ENCODE results near the gene ANKRD52.
A peak's percentile ranks its signal among the peaks of the same experiment; 100 is the strongest.
"Not testable (repeated sequence)": the region's sequence is repeated elsewhere in the genome, so short reads cannot be mapped to it uniquely, and the experiment has no call there.

Gene ANKRD52

GRCh38 chr12:56205445-56205844 is 52.7 kb downstream of the ANKRD52 start:
- DNase-seq, result no peak

GRCh38 chr12:56204275-56204674 is 53.9 kb downstream of the ANKRD52 start:
- DNase-seq, result no peak

- no peak for DNase-seq
Observed at GRCh38 chr12:56202838-56203237, 55.3 kb downstream of the ANKRD52 start.

GRCh38 chr12:56202366-56202765 is 55.8 kb downstream of the ANKRD52 start:
- DNase-seq, result no peak

DNA sequence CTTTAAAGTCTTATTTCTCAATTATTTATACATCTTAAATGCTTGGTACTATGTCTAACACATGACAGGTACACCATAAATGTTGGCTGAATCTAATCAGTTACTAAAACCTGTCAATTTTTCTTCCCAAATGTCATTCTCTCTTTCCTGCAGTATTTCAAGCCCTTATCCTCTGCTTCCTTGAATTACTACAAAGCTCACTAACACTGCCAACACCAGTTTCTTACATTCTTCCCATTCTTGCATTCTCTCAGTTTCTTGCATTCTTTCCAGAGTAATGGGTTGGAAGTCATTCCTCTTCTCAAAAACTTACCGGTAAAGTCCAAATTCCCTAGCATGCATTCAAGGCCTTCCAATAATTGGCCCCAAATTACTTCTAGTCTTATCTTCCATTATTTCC is 59.3 kb downstream of the ANKRD52 start:
- DNase-seq, result no peak

DNA sequence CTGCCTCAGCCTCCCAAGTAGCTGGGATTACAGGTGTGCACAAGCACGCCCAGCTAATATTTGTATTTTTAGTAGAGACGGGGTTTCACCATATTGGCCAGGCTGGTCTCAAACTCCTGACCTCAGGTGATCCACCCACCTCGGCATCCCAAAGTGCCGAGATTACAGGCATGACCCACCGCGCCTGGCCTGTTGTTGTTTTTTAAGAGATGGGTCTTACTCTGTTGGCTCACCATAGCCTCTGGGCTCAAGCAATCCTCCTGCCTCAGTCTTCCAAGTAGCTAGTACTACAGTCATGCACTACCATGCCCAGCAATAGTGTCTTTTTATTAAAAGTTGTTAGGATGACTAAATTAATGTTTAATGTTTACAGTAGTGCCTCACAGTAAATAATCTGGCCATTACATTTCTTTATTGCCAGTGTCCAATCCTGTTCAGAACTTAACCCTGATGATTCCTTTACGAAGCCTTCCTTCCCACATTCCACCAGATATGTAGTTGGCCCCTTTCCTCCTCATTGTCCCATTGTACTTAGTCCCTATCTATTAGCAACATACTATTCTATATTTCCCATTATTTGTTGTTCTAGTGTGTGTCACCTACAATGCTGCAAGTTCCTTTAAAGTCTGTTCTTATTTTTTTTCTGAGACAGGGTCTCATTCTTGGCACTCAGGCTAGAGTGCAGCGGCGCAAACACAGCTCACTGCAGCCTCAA is 60.1 kb downstream of the ANKRD52 start:
- DNase-seq, result no peak

DNA sequence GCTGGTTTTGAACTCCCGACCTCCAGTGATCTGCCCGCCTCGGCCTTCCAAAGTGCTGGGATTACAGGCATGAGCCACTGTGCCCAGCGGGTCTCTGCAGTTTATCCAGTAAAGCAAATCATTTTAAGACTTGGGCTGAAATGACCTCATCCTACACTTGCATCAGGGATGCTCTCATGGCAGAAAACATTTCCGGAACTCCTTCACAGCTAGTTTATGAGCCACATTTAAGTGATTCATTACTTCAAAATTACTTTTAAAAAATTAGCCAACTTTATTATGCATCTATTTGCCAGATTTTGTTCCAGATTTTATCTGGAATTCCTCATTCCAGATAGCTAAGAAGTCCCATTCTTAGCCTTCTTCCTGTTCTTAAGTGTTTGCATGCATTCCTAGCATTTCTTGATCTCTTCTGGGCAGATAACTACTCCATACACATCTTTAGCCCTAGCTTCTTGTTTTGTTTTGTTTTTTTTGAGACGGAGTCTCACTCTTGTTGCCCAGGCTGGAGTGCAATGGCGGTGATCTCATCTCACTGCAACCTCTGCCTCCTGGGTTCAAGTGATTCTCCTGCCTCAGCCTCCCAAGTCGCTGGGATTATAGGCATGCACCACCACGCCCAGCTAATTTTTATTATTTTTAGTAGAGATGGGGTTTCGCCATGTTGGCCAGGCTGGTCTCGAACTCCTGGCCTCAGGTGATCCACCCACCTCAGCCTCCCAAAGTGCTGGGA is 61.2 kb downstream of the ANKRD52 start:
- not testable (repeated sequence) for DNase-seq

DNA sequence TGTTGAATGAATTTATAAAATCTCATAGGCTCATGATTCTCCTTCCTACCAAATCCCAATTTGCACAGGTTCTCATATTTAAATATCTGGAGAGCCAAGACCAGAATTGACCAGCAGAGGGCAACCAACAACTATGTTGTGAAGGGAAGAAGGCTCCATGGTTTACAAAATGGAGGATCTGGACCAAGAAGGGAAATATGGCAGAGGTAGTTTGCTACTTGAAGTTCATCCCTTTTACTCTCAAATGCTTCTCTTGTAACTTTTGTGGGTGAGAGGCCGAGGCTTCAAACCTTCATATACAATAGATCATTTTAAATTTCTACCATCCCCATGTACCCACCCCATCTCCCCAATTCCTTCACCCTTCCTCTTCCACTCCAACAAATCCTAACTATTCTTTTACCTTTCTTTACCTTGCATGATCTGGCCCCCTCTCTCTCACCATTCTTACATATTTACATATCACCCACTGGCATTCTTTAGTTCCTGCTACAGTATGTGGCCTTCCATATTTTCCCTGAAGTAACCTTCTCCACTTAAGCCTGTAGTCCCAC is 65.1 kb downstream of the ANKRD52 start:
- peak; percentile 17 to 77 (median 64) for DNase-seq

DNA sequence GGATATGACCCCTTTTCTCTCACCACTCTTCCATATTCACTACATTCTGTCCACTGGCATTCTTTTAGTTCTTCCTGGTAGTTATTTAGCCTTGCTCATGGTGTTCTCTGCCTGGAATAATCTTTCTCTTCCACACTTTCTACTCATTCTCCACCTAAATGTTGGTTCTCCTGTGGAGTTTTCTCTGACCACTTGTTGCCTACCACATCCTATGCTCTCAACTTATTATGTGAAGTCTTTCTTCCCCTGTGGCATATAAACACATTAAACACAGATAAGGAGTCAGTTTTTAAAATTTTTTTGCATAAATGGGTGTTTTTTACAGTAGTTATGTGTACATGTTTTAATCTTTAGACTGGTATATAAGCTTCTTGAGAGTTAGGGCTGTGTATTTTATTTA is 65.6 kb downstream of the ANKRD52 start:
- no peak for DNase-seq

- DNase-seq, result no peak
Observed at GRCh38 chr12:56190695-56191155, 67.5 kb downstream of the ANKRD52 start.

- DNase-seq, result peak; percentile 55 to 79 (median 70)
Observed at GRCh38 chr12:56189918-56190694, 68.1 kb downstream of the ANKRD52 start.

GRCh38 chr12:56189099-56189917 is 68.9 kb downstream of the ANKRD52 start, which contains the start of gene SMARCC2:
Gene SMARCC2, minus strand, starts transcription at chr12:56189483. Its CDS starts 22 bp downstream, at chr12:56189461.
- peak; percentile 72 to 83 (median 77) for DNase-seq

DNA sequence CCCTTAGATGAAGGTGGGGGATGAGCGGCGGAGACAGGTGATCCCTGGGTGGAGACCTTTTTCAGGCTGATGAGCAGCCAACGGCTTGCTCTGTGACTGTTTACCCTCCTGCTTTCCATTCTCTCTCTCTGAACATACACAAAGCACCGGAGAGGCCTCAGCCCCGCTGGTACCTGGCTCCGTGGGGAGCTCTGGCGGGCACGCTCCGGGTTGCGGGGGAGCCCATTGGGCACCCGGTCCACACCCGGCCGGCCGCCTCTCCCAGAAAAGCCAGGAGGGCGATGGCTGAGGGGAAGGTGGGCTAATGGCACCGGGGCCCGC is 69.4 kb downstream of the ANKRD52 start:
- DNase-seq, result peak in 2 of 6 experiments; percentile 42 to 49

DNA sequence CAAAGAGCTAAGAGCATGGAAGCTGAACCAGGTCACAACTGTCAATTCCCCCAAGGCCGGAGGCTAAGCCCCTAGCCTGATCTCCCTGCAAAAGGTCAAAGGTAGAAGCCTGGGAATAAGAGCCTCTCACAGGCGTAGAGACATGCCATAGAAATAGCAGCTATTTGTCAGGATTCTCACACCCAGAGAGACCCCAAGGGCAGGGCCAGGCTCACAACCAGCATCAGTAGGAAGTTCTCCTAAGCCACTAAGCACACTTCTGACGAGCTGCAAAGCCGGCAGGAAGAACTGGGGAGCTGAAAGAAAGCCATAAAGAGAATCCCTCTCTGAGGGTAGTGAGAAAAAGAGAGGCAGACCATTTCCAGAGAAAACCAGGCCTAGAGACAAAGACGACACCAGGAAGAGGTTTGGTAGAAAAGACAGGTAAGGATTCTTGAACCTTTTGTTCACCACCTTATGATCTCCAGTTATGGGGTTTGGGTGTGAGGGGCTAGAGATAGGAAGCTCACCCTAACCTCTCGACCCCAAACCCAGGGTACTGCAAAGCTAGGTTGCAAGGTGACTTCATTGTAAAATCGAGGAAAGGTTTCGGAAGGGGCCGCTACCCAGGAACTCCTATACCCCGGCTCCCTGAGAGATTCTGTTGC is 69.9 kb downstream of the ANKRD52 start:
- DNase-seq, result peak in 1 of 6 experiments; percentile 21

Measured in stimulated activated naive CD4-positive, alpha-beta T cell (primary cell).